ENCODE data around the gene OR5B3.
"Not testable (repeated sequence)": the region's sequence is repeated elsewhere in the genome, so short reads cannot be mapped to it uniquely, and the experiment has no call there.

Gene OR5B3

GRCh38 chr11:58406774-58407173 is at the start of gene OR5B3:
Gene OR5B3, minus strand, starts transcription at chr11:58406874. Its CDS starts 3,465 bp downstream, at chr11:58403409.
- no peak for DNase-seq

GRCh38 chr11:58451585-58451984 is 44.9 kb upstream of the OR5B3 start:
- DNase-seq: no peak

- DNase-seq: no peak
Observed at GRCh38 chr11:58446294-58446693, 39.6 kb upstream of the OR5B3 start.

GRCh38 chr11:58444300-58444699 is 37.6 kb upstream of the OR5B3 start:
- DNase-seq: no peak

GRCh38 chr11:58442136-58442535 is 35.5 kb upstream of the OR5B3 start, which contains the start of gene OR5B12:
Gene OR5B12, minus strand, starts transcription at chr11:58442236. Its CDS starts 2,085 bp downstream, at chr11:58440151.
- no peak for DNase-seq

GRCh38 chr11:58438486-58438885 is 31.8 kb upstream of the OR5B3 start:
- DNase-seq: no peak

GRCh38 chr11:58434217-58434616 is 27.5 kb upstream of the OR5B3 start:
- no peak for DNase-seq

GRCh38 chr11:58433638-58434203 is 27.0 kb upstream of the OR5B3 start:
- no peak for DNase-seq

- no peak for DNase-seq
Observed at GRCh38 chr11:58429273-58429672, 22.6 kb upstream of the OR5B3 start.

- no peak for DNase-seq
Observed at GRCh38 chr11:58428021-58428420, 21.3 kb upstream of the OR5B3 start, which contains the start of gene OR5B2. Gene OR5B2, minus strand, starts transcription at chr11:58428121. Its CDS starts 4,860 bp downstream, at chr11:58423261.

- DNase-seq: not testable (repeated sequence)
Observed at GRCh38 chr11:58399622-58400021, 7.1 kb downstream of the OR5B3 start.

- DNase-seq: no peak
Observed at GRCh38 chr11:58395581-58395980, 11.1 kb downstream of the OR5B3 start.

- DNase-seq: no peak
Observed at GRCh38 chr11:58394195-58394594, 12.5 kb downstream of the OR5B3 start.

- no peak for DNase-seq
Observed at GRCh38 chr11:58392746-58393145, 13.9 kb downstream of the OR5B3 start.

GRCh38 chr11:58391879-58392278 is 14.8 kb downstream of the OR5B3 start:
- DNase-seq: no peak

GRCh38 chr11:58390551-58391063 is 16.1 kb downstream of the OR5B3 start:
- no peak for DNase-seq

GRCh38 chr11:58358969-58359368 is 47.7 kb downstream of the OR5B3 start, which contains the start of gene OR5B17:
Gene OR5B17, minus strand, starts transcription at chr11:58359069. Its CDS starts 0 bp downstream, at chr11:58359069.
- DNase-seq: no peak

- DNase-seq: no peak
Observed at GRCh38 chr11:58354727-58355126, 51.9 kb downstream of the OR5B3 start.

Data from CD4-positive, alpha-beta T cell treated with Interleukin-17A for 4 hours (primary cell).